GM12873 (cell line): ENCODE results near the gene WWOX.
A peak's percentile ranks its signal among the peaks of the same experiment; 100 is the strongest.

Source experiments
- TF ChIP-seq, protein P1 (sequence below): IDR thresholded peaks from 2 replicates; pipeline ENCODE4 v1.5.1; 2012; ENCODE audit warnings: low read depth, mild to moderate bottlenecking, moderate library complexity, low read length, control low read depth; ENCODE audit not compliant: insufficient read depth; ENCODE audit errors: missing control alignments

The WWOX gene

DNA sequence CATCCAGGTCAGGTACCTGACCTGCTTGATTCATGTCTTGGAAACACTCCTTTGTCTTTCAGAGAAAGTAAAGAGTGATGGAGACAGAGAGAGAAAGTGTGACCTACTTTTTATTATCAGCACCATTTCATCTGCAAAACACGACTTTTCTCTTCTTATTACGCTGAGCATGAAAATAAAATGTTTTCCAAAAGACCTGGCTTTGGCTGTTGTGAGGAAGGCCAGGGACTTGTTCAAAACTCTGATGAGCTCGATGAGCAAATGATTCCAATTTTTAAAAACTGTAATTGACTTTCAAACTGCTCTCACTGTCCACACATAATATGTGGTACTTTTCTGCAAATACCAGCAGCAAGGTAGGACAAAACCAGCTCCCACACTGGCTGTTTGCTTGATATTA is 821.2 kb downstream of the WWOX start:
- TF ChIP-seq, protein P1, sequence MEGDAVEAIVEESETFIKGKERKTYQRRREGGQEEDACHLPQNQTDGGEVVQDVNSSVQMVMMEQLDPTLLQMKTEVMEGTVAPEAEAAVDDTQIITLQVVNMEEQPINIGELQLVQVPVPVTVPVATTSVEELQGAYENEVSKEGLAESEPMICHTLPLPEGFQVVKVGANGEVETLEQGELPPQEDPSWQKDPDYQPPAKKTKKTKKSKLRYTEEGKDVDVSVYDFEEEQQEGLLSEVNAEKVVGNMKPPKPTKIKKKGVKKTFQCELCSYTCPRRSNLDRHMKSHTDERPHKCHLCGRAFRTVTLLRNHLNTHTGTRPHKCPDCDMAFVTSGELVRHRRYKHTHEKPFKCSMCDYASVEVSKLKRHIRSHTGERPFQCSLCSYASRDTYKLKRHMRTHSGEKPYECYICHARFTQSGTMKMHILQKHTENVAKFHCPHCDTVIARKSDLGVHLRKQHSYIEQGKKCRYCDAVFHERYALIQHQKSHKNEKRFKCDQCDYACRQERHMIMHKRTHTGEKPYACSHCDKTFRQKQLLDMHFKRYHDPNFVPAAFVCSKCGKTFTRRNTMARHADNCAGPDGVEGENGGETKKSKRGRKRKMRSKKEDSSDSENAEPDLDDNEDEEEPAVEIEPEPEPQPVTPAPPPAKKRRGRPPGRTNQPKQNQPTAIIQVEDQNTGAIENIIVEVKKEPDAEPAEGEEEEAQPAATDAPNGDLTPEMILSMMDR = no peak

DNA sequence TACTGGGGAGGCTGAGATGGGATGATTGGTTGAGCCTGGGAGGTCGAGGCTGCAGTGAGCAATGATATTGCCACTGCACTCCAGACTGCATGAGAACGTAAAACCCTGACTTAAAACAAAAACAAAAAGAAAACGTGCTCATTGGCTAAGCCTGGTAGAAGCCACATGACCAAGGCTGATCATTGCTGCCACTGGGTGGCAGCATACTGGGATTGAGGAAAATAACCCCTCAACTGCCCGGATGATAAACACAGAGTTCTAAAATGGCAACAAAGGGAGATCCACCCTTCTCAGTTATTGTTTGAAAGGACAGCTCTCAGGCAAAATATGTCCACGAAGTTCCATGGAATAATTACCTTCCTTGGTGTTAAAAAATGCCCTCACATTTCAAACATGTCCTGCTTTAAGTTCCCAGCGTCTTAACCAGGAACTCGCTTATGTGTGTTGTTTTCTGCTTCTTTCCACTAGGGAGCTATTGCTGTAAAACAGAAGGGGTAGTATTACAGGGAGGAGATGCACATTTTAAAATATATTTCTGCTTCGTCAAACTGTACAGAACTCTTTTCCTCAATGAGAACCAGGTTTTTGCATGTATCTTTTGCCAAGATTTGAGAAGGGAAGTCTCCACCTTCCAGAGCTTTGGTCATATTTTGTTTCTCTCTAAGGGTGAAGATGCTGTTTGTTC is 825.8 kb downstream of the WWOX start:
- TF ChIP-seq, protein P1 = peak; percentile 63

DNA sequence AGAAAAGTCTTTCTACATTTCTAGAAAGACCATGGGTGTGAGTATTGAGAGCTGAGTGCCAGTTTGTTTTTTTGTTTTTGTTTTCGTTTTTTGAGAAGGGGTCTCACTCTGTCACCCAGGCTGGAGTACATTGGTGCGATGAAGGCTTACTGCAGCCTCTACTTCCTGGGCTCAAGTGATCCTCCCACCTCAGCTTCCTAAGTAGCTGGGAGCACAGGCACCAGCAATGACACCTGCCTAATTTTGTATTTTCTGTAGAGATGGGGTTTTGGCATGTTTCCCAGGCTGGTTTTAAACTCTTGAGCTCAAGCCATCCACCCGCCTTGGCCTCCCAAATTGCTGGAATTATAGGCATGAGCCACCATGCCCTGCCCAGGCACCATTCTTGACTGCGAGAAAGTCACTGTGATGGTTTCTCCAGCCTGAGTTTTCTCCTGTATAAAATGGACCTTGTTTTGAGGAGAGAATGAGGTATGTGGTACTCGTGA is 827.3 kb downstream of the WWOX start:
- TF ChIP-seq, protein P1 = no peak

DNA sequence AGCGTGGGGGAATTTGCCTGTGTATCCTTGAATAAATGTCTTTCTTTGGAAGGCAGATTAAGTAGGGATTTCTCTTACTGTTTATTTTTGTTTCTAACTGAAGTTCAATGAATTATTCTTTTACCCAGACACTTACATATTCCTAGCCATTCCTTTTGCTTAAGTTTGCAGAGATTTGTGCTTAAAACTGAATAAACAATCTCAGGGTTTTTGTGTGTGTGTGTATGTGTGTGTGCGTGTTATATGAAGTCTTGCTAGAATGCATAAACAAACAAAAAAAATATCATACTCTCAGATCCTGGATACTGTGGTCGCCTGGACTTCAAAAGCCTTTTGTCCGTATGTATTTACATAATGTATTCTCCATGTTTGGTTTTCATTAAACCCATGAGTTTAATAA is 828.3 kb downstream of the WWOX start:
- TF ChIP-seq, protein P1 = no peak

- TF ChIP-seq, protein P1 = no peak
Measured at GRCh38 chr16:78929841-78930240, 830.4 kb downstream of the WWOX start.

GRCh38 chr16:78930561-78930960 is 831.1 kb downstream of the WWOX start:
- TF ChIP-seq, protein P1 = no peak

GRCh38 chr16:78931267-78931666 is 831.8 kb downstream of the WWOX start:
- TF ChIP-seq, protein P1 = no peak

- TF ChIP-seq, protein P1 = no peak
Measured at GRCh38 chr16:78931678-78932077, 832.2 kb downstream of the WWOX start.
